ENCODE data around the gene GALNT7. TPM values are rescaled to one million over a fixed set of nuclear protein-coding genes. Genes with fewer than 3 reads are reported as not detected.
"Not testable (repeated sequence)": the region's sequence is repeated elsewhere in the genome, so short reads cannot be mapped to it uniquely, and the experiment has no call there.

The GALNT7 gene
- polyA plus RNA-seq, 1 donor from 2014 or later: 15.0 TPM

GRCh38 chr4:173218411-173219125 lies 50.0 kb downstream of the GALNT7 start:
- H3K36me3 ChIP-seq (ENCODE audit: insufficient read depth, low read length): no peaks in the 10 kb centered on the region

GRCh38 chr4:173219126-173219437 lies 50.5 kb downstream of the GALNT7 start:
- not testable (repeated sequence) for H3K4me3 ChIP-seq (ENCODE audit: low read length); H3K9me2 ChIP-seq (ENCODE audit: insufficient read depth, low read length); H3K27ac ChIP-seq (ENCODE audit: low read length); H3K27me3 ChIP-seq (ENCODE audit: insufficient read depth, low read depth, low read length); H3K9me3 ChIP-seq (ENCODE audit: low read length); H3K79me2 ChIP-seq (replicated peaks; ENCODE audit: insufficient read depth, low read length); H2AFZ ChIP-seq (ENCODE audit: low read depth, low read length); H4K20me1 ChIP-seq (ENCODE audit: insufficient read depth); H3F3A ChIP-seq (ENCODE audit: insufficient read depth, low read length, poor library complexity, severe bottlenecking); H3K9ac ChIP-seq (ENCODE audit: low read length); H3K36me3 ChIP-seq (ENCODE audit: insufficient read depth, low read length); H3K4me2 ChIP-seq (ENCODE audit: low read length)

More at GRCh38 chr4:173218411-173219125, 50.0 kb downstream of the GALNT7 start:
- Histone ChIP-seq H3K27me3 (ENCODE audit: insufficient read depth, low read depth, low read length) (no peaks in the 10 kb centered on the region), H2AFZ (ENCODE audit: low read depth, low read length) (no peak overlapping the region), H3K9me2 (ENCODE audit: insufficient read depth, low read length) (no peaks in the 10 kb centered on the region), H3K9me3 (ENCODE audit: low read length) (no peaks in the 10 kb centered on the region), H3K79me2 (replicated peaks; ENCODE audit: insufficient read depth, low read length) (no peaks in the 10 kb centered on the region), H3K27ac (ENCODE audit: low read length) (no peak overlapping the region), H3F3A (ENCODE audit: insufficient read depth, low read length, poor library complexity, severe bottlenecking) (no peaks in the 10 kb centered on the region), H3K4me3 (ENCODE audit: low read length) (no peak overlapping the region), H3K9ac (ENCODE audit: low read length) (no peak overlapping the region), H4K20me1 (ENCODE audit: insufficient read depth) (no peaks in the 10 kb centered on the region), H3K4me2 (ENCODE audit: low read length) (no peak overlapping the region)
- TF ChIP-seq RAD21 (conservative IDR thresholded peaks at IDR 0.05) (no peak), POLR2AphosphoS5 (IDR thresholded peaks at IDR 0.05) (no peak), MXI1 (conservative IDR thresholded peaks at IDR 0.05; ENCODE audit: poor library complexity, severe bottlenecking) (no peak), CTCF (IDR thresholded peaks at IDR 0.05; ENCODE audit: poor library complexity, severe bottlenecking) (no peak)

- no peaks in the 10 kb centered on the region for H3K36me3 ChIP-seq (ENCODE audit: insufficient read depth, low read length)
- no peak overlapping the region for H3K9ac ChIP-seq (ENCODE audit: low read length)
- H3F3A ChIP-seq (ENCODE audit: insufficient read depth, low read length, poor library complexity, severe bottlenecking): no peaks in the 10 kb centered on the region
- H3K79me2 ChIP-seq (replicated peaks; ENCODE audit: insufficient read depth, low read length): no peaks in the 10 kb centered on the region
- no peaks in the 10 kb centered on the region for H4K20me1 ChIP-seq (ENCODE audit: insufficient read depth)
- no peak overlapping the region for H3K27ac ChIP-seq (ENCODE audit: low read length)
- no peak overlapping the region for H2AFZ ChIP-seq (ENCODE audit: low read depth, low read length)
- H3K9me3 ChIP-seq (ENCODE audit: low read length): no peaks in the 10 kb centered on the region
- no peaks in the 10 kb centered on the region for H3K9me2 ChIP-seq (ENCODE audit: insufficient read depth, low read length)
- no peak overlapping the region for H3K4me2 ChIP-seq (ENCODE audit: low read length)
- H3K4me3 ChIP-seq (ENCODE audit: low read length): no peak overlapping the region
- no peaks in the 10 kb centered on the region for H3K27me3 ChIP-seq (ENCODE audit: insufficient read depth, low read depth, low read length)
- no peak for TF ChIP-seq SMC3 (conservative IDR thresholded peaks at IDR 0.05; ENCODE audit: poor library complexity)
- TF ChIP-seq MXI1 (conservative IDR thresholded peaks at IDR 0.05; ENCODE audit: poor library complexity, severe bottlenecking): no peak
- no peak for TF ChIP-seq EP300 (conservative IDR thresholded peaks at IDR 0.05; ENCODE audit: poor library complexity, severe bottlenecking)
- TF ChIP-seq TAF1 (IDR thresholded peaks at IDR 0.05; ENCODE audit: low read depth): no peak
- TF ChIP-seq EZH2 (IDR thresholded peaks at IDR 0.05; ENCODE audit: borderline replicate concordance, insufficient read depth, low read length, poor library complexity, severe bottlenecking): no peak
- no peak for TF ChIP-seq REST (IDR thresholded peaks at IDR 0.05; ENCODE audit: borderline replicate concordance)
- TF ChIP-seq RAD21 (conservative IDR thresholded peaks at IDR 0.05): no peak
- no peak for TF ChIP-seq CTCF (IDR thresholded peaks at IDR 0.05; ENCODE audit: poor library complexity, severe bottlenecking)
- no peak for TF ChIP-seq POLR2AphosphoS5 (IDR thresholded peaks at IDR 0.05)
Observed at GRCh38 chr4:173223743-173224142, 55.1 kb downstream of the GALNT7 start.

Measured in neural cell (in vitro differentiated cells).